H9 (cell line): ENCODE measurements around the gene CCDC88C. TPM values are rescaled to one million over a fixed set of nuclear protein-coding genes. Genes with fewer than 3 reads are reported as not detected.

Experiments used
- DNase-seq: peaks from one replicate; pipeline ENCODE4 v3.0.0-alpha.2; 2017
- H2AFZ ChIP-seq: one replicate; pipeline ENCODE4 v1.6.1; 2013; ENCODE audit warnings: mild to moderate bottlenecking, low read length, control low read depth, moderate library complexity
- H2AK5ac ChIP-seq: 2 replicates; pipeline ENCODE4 v1.6.1; 2013; ENCODE audit warnings: low read length, control low read depth, mixed read lengths; ENCODE audit not compliant: insufficient read length
- H2BK120ac ChIP-seq: one replicate; pipeline ENCODE4 v1.6.1; 2013; ENCODE audit warnings: low read depth, mild to moderate bottlenecking, low read length, control low read depth, inconsistent platforms; ENCODE audit not compliant: poor library complexity, severe bottlenecking
- H2BK12ac ChIP-seq: 2 replicates; pipeline ENCODE4 v1.6.1; 2013; ENCODE audit warnings: low read length, control low read depth, mixed read lengths, low read depth; ENCODE audit not compliant: insufficient read length
- H2BK15ac ChIP-seq: 2 replicates; pipeline ENCODE4 v1.6.1; 2013; ENCODE audit warnings: low read depth, low read length, control low read depth
- H2BK20ac ChIP-seq: one replicate; pipeline ENCODE4 v1.6.1; 2013; ENCODE audit warnings: low read depth, mild to moderate bottlenecking, low read length, control low read depth, inconsistent platforms; ENCODE audit not compliant: poor library complexity, severe bottlenecking
- H2BK5ac ChIP-seq: 2 replicates; pipeline ENCODE4 v1.6.1; 2013; ENCODE audit warnings: low read length, control low read depth, mixed read lengths; ENCODE audit not compliant: insufficient read length
- H3K14ac ChIP-seq: 2 replicates; pipeline ENCODE4 v1.6.1; 2013; ENCODE audit warnings: low read length, control low read depth; ENCODE audit not compliant: insufficient read depth
- H3K18ac ChIP-seq: 2 replicates; pipeline ENCODE4 v1.6.1; 2013; ENCODE audit warnings: low read depth, mild to moderate bottlenecking, mixed read lengths, low read length, control low read depth; ENCODE audit not compliant: insufficient read length
- H3K23ac ChIP-seq: 2 replicates; pipeline ENCODE4 v1.6.1; 2013; ENCODE audit warnings: low read length, control low read depth, mixed read lengths, low read depth; ENCODE audit not compliant: insufficient read length
- H3K23me2 ChIP-seq: 2 replicates; pipeline ENCODE4 v1.6.1; 2013; ENCODE audit warnings: low read depth, mild to moderate bottlenecking, mixed read lengths, low read length, control low read depth; ENCODE audit not compliant: insufficient read length, poor library complexity, severe bottlenecking
- H3K27ac ChIP-seq: 2 replicates; pipeline ENCODE4 v1.5.1; 2013; ENCODE audit warnings: low read length, control low read depth, mixed read lengths, low read depth; ENCODE audit not compliant: insufficient read length
- H3K27me3 ChIP-seq: 2 replicates; pipeline ENCODE4 v1.6.1; 2013; ENCODE audit warnings: low read length, control low read depth, inconsistent platforms; ENCODE audit not compliant: insufficient read depth
- H3K4ac ChIP-seq: 2 replicates; pipeline ENCODE4 v1.6.1; 2013; ENCODE audit warnings: low read depth, mild to moderate bottlenecking, control low read depth, inconsistent platforms, low read length, moderate library complexity
- H3K4me1 ChIP-seq: 2 replicates; pipeline ENCODE4 v1.6.1; 2013; ENCODE audit warnings: low read length, control low read depth, inconsistent platforms; ENCODE audit not compliant: insufficient read depth
- H3K4me2 ChIP-seq: 2 replicates; pipeline ENCODE4 v1.6.1; 2013; ENCODE audit warnings: low read length, control low read depth, mixed read lengths; ENCODE audit not compliant: insufficient read length, insufficient read depth
- H3K56ac ChIP-seq: 2 replicates; pipeline ENCODE4 v1.6.1; 2013; ENCODE audit warnings: low read depth, mild to moderate bottlenecking, mixed read lengths, low read length, control low read depth; ENCODE audit not compliant: insufficient read length
- H3K79me1 ChIP-seq: 2 replicates; pipeline ENCODE4 v1.6.1; 2013; ENCODE audit warnings: low read depth, mild to moderate bottlenecking, moderate library complexity, low read length, control low read depth, inconsistent platforms; ENCODE audit not compliant: insufficient read depth, poor library complexity, severe bottlenecking
- H3K79me2 ChIP-seq: 2 replicates; pipeline ENCODE4 v1.6.1; 2013; ENCODE audit warnings: low read length, control low read depth, inconsistent platforms; ENCODE audit not compliant: insufficient read depth
- H3K9ac ChIP-seq: 2 replicates; pipeline ENCODE4 v1.6.1; 2013; ENCODE audit warnings: low read length, control low read depth, mixed read lengths; ENCODE audit not compliant: insufficient read length; ENCODE audit errors: extremely low read depth
- H3K9me3 ChIP-seq: one replicate; pipeline ENCODE4 v1.6.1; 2013; ENCODE audit warnings: low read depth, low read length, inconsistent platforms; ENCODE audit not compliant: control insufficient read depth
- H3T11ph ChIP-seq: one replicate; pipeline ENCODE4 v1.6.1; 2013; ENCODE audit warnings: mild to moderate bottlenecking, low read length, control low read depth, inconsistent platforms
- H4K20me1 ChIP-seq: one replicate; pipeline ENCODE4 v1.6.1; 2013; ENCODE audit not compliant: control insufficient read depth, insufficient read length, insufficient read depth
- H4K5ac ChIP-seq: 2 replicates; pipeline ENCODE4 v1.6.1; 2013; ENCODE audit warnings: low read depth, mild to moderate bottlenecking, mixed read lengths, low read length, control low read depth; ENCODE audit not compliant: insufficient read length
- H4K8ac ChIP-seq: replicated peaks from 2 replicates; pipeline ENCODE4 v1.6.1; 2013; ENCODE audit warnings: low read length, control low read depth, mixed read lengths, low read depth; ENCODE audit not compliant: insufficient read length
- H4K91ac ChIP-seq: 2 replicates; pipeline ENCODE4 v1.6.1; 2013; ENCODE audit warnings: low read depth, mild to moderate bottlenecking, moderate library complexity, mixed read lengths, low read length, control low read depth; ENCODE audit not compliant: insufficient read length
- H3K27ac Mint-ChIP-seq, 3 experiments: 2 replicates in 2 of 3; 3 replicates in 1 of 3; pipeline ENCODE4 v1.8.0; 2020 to 2021; ENCODE audit warnings: mixed read lengths in 3 of 3, mild to moderate bottlenecking in 1 of 3, moderate library complexity in 1 of 3
- H3K27me3 Mint-ChIP-seq: 2 replicates; pipeline ENCODE4 v1.8.0; 2021; ENCODE audit warnings: low read depth, mild to moderate bottlenecking, moderate library complexity, mixed read lengths
- H3K36me3 Mint-ChIP-seq, 3 experiments: 2 replicates in 2 of 3; 3 replicates in 1 of 3; pipeline ENCODE4 v1.8.0; 2020 to 2021; ENCODE audit warnings: low read depth in 3 of 3, mixed read lengths in 3 of 3; ENCODE audit not compliant: insufficient read depth in 1 of 3
- H3K4me1 Mint-ChIP-seq, 2 experiments: 2 replicates each; pipeline ENCODE4 v1.8.0; 2020; ENCODE audit warnings: mixed read lengths in 2 of 2
- H3K4me3 Mint-ChIP-seq, 2 experiments: 2 replicates in 1 of 2; 3 replicates in 1 of 2; pipeline ENCODE4 v1.8.0; 2020 to 2021; ENCODE audit warnings: mild to moderate bottlenecking in 2 of 2, mixed read lengths in 2 of 2, moderate library complexity in 1 of 2
- H3K9me3 Mint-ChIP-seq, 2 experiments: 2 replicates in 1 of 2; 3 replicates in 1 of 2; pipeline ENCODE4 v1.8.0; 2020; ENCODE audit warnings: mild to moderate bottlenecking in 2 of 2, mixed read lengths in 2 of 2, moderate library complexity in 1 of 2
- CTCF ChIP-seq: fragments of 200-600 bp; sonication (generic); conservative IDR thresholded peaks from 3 replicates; pipeline ENCODE4 v1.8.0; 2021; ENCODE audit warnings: antibody characterized with exemption, mild to moderate bottlenecking
- WGBS: extraction: QIAGEN DNeasy Blood & Tissue Kit; methylation state at CpG from one replicate; pipeline ENCODE4 v1.1.7; 2013; ENCODE audit warnings: missing lambda C conversion rate, low lambda C conversion rate, mixed read lengths; ENCODE audit not compliant: insufficient read length; ENCODE audit errors: extremely low coverage; 5-methylcytosine and 5-hydroxymethylcytosine counted together
- total RNA-seq: library from RNA; stranded (reverse); gene quantifications from 2 replicates; pipeline ENCODE4 v1.2.1, GENCODE V29; 2021

CCDC88C gene
- total RNA-seq, 1 experiment from 2014 or later = 52.4 TPM

- Histone ChIP-seq H3K23ac (no peak overlapping the region), H3K79me1 (no peaks in the 10 kb centered on the region), H2BK12ac (no peak overlapping the region), H3K79me2 (no peaks in the 10 kb centered on the region), H3K4ac (no peak overlapping the region), H3K9ac (no peak overlapping the region), H3K56ac (no peak overlapping the region), H3K4me1 (no peaks in the 10 kb centered on the region), H4K20me1 (no peaks in the 10 kb centered on the region), H2BK5ac (no peak overlapping the region), H3T11ph (no peak overlapping the region), H2BK120ac (no peak overlapping the region), H3K14ac (no peak overlapping the region), H2AFZ (no peak overlapping the region), H4K5ac (no peak overlapping the region), H3K4me2 (no peak overlapping the region), H3K27ac (no peak overlapping the region), H2BK15ac (no peak overlapping the region), H2AK5ac (no peak overlapping the region), H3K27me3 (no peaks in the 10 kb centered on the region), H4K91ac (no peak overlapping the region), H4K8ac (no peak overlapping the region), H2BK20ac (no peak overlapping the region), H3K23me2 (no peaks in the 10 kb centered on the region), H3K18ac (no peak overlapping the region), H3K9me3 (no peaks in the 10 kb centered on the region)
- no peak for DNase-seq
- Mint-ChIP-seq H3K4me3 (no peak overlapping the region), H3K27me3 (no peaks in the 10 kb centered on the region; the same call in 1 of the 2 replicates), H3K9me3 (peaks cover under 1 to 10% of the 10 kb centered on the region in 2 experiments; a peak in 3 of 5 replicates), H3K27ac (no peak overlapping the region), H3K36me3 (peaks cover 39 to 88% (median 63%) of the 10 kb centered on the region in 3 experiments), H3K4me1 (peaks cover 6 to 8% of the 10 kb centered on the region in 2 experiments)
- TF ChIP-seq CTCF = no peak
- no CpG with 5 or more reads among the region's 9 CpGs for WGBS
These were observed 97.4 kb downstream of the CCDC88C start for GRCh38 chr14:91320266-91320665.
